Measurements from ENCODE around the gene EFNA2. TPM values are rescaled to one million over a fixed set of nuclear protein-coding genes. Genes with fewer than 3 reads are reported as not detected.
"Not testable (repeated sequence)": the region's sequence is repeated elsewhere in the genome, so short reads cannot be mapped to it uniquely, and the experiment has no call there.

EFNA2 gene
- total and polyA plus RNA-seq, 2 experiments from 2014 or later: 0.34 to 13.0 TPM

DNA sequence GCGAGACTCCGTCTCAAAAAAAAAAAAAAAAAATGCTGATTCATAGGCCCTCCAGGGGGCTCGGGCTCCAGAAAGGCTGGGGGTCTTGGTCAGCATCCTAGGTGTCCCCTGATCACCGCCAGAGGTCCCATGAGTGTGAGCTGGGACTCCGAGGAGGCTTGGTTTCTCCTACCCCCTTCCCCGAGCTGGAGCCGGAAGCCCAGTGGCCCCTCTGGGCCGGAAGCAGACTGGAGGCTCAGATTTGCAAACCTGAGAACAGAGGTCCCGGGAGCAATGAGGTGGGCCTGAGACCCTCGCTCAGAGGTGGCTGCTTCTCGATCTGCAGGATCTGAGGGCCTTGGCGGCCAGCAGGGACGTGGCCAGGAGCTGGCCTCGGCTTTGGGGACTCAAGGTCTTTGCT is 41.5 kb downstream of the EFNA2 start:
- TF ChIP-seq CTCF (IDR thresholded peaks at IDR 0.05; ENCODE audit: low read depth, low read length): no peak
- Histone ChIP-seq H3K27me3 (no peaks in the 10 kb centered on the region), H3K4me1 (ENCODE audit: low read depth) (peaks cover 4% of the 10 kb centered on the region), H3K36me3 (no peaks in the 10 kb centered on the region), H3K27ac (peak overlapping the region; percentile 43), H3K9me3 (ENCODE audit: low read depth) (no peaks in the 10 kb centered on the region), H3K4me3 (no peak overlapping the region)
- DNase-seq (ENCODE audit: low read depth in 1 of 2, low spot score in 1 of 2): no peak

DNA sequence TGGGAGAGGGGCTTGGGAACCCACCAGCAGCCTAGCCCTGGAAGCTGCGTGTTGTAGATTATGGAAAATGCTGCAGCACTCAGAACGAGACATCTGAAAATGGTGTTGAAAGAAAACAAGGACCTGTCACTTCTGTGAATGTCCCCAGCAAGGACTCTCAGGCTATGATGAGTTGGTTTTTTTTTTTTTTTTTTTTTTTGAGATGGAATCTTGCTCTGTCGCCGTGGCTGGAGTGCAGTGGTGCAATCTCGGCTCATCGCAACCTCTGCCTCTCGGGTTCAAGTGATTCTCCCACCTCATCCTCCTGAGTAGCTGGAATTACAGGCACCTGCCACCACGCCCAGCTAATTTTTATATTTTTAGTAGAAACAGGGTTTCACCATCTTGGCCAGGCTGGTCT is 46.5 kb downstream of the EFNA2 start:
- not testable (repeated sequence) for DNase-seq (ENCODE audit: low read depth in 1 of 2, low spot score in 1 of 2); H3K4me3 ChIP-seq; H3K4me1 ChIP-seq (ENCODE audit: low read depth); H3K36me3 ChIP-seq; H3K27me3 ChIP-seq; H3K27ac ChIP-seq; H3K9me3 ChIP-seq (ENCODE audit: low read depth)

DNA sequence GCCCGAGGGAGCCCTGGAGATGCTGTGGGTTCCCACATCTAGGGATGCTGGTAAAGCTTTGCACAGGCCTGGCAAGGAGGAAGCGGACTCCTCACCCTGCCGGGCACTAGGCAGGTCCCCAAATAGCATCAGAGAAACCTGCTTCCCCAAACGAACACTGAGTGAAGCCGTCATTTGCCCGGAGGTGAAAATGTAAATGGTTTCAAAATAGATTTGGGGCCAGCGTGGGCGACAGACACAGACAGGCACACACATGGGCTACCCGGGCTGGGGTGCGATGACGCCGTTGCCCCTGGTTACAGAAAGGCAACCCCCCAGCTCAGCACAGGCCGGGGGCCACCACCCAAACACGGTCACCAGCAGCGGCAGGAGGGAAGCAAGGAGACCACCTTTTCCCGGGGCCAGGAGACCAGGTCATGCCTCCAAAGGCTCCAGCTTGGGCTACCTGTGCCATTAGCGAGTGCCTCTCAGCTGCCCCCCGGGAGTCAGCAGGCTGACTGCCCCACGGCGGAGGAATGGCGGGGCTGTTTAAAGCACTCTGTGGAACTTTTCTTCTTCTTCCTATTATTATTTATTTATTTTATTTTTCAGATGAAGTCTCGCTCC is 50.5 kb downstream of the EFNA2 start:
- H3K27ac ChIP-seq: no peak overlapping the region
- H3K4me1 ChIP-seq (ENCODE audit: low read depth): peaks cover 4% of the 10 kb centered on the region
- H3K9me3 ChIP-seq (ENCODE audit: low read depth): no peaks in the 10 kb centered on the region
- no peaks in the 10 kb centered on the region for H3K27me3 ChIP-seq
- no peak for TF ChIP-seq CTCF (IDR thresholded peaks at IDR 0.05; ENCODE audit: low read depth, low read length)
- no peak overlapping the region for H3K4me3 ChIP-seq
- no peaks in the 10 kb centered on the region for H3K36me3 ChIP-seq
- no peak for DNase-seq (ENCODE audit: low read depth in 1 of 2, low spot score in 1 of 2)

DNA sequence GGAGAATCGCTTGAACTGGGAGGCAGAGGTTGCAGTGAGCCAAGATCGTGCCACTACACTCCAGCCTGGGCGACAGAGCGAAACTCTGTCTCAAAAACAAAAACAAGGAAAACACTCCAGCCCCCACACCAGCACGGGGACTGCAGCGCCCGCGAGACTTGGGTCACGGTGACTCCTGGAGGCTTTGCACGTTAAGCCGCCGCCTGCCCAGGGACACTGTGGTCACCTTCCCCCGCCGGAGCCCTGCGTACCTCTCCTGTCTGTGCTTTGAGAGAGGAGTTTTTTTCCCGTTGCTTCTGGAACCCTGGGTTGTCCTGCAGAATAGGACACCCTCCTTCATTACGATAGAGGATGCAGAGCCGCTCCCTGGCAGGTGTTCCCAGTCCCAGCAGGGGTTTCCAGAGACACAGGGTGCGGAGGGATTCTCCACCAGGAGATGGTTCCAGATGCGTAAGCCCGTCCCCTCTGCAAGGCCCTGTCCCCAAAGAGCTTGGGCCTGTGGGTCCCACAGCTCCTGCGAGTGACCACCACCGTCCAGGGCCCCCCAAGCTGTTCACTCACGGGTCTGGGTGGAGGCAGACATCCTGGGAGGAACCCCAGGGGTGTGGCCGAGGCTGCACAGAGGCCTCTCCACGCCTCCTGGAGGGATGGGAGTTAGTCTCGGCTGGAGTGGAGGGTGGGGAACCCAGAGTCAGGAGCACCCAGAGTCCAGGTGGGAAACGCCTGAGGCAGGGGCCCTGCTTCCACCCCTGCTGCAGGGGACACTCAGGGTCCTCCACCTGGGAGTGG is 55.2 kb downstream of the EFNA2 start:
- no peak for TF ChIP-seq CTCF (IDR thresholded peaks at IDR 0.05; ENCODE audit: low read depth, low read length)
- Histone ChIP-seq H3K36me3 (no peaks in the 10 kb centered on the region), H3K4me1 (ENCODE audit: low read depth) (no peaks in the 10 kb centered on the region)

DNA sequence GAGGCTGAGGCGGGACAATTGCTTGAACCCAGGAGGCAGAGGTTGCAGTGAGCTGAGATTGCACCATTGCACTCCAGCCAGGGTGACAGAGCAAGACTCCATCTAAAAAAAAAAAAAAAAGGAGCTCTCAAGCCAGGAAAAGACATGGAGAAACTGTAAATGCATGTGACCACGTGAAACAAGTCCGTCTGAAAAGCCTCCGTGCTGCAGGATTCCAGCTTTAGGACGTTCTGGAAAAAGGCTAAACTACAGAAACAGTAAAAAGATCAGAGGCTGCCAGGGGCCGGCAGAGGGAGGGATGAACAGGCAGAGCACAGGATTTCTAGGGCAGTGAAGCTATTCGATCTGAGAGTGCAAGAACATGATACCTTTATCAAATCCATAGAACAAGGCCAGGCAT is 57.4 kb downstream of the EFNA2 start:
- no peak overlapping the region for H3K27ac ChIP-seq
- H3K27me3 ChIP-seq: no peaks in the 10 kb centered on the region
- H3K4me1 ChIP-seq (ENCODE audit: low read depth): no peaks in the 10 kb centered on the region
- peak in 1 of 2 donors; percentile 50 for DNase-seq (ENCODE audit: low read depth in 1 of 2, low spot score in 1 of 2)
- H3K9me3 ChIP-seq (ENCODE audit: low read depth): no peaks in the 10 kb centered on the region
- no peak overlapping the region for H3K4me3 ChIP-seq
- TF ChIP-seq CTCF (IDR thresholded peaks at IDR 0.05; ENCODE audit: low read depth, low read length): no peak
- no peaks in the 10 kb centered on the region for H3K36me3 ChIP-seq

More for the DNA sequence above, 55.2 kb downstream of the EFNA2 start:
- Histone ChIP-seq H3K27me3 (no peaks in the 10 kb centered on the region), H3K9me3 (ENCODE audit: low read depth) (no peaks in the 10 kb centered on the region), H3K4me3 (no peak overlapping the region), H3K27ac (no peak overlapping the region)
- DNase-seq (ENCODE audit: low read depth in 1 of 2, low spot score in 1 of 2): no peak

- no peaks in the 10 kb centered on the region for H3K27me3 ChIP-seq
- DNase-seq (ENCODE audit: low read depth in 1 of 2, low spot score in 1 of 2): no peak
- H3K9me3 ChIP-seq (ENCODE audit: low read depth): no peaks in the 10 kb centered on the region
- no peak overlapping the region for H3K4me3 ChIP-seq
- H3K27ac ChIP-seq: no peak overlapping the region
- H3K4me1 ChIP-seq (ENCODE audit: low read depth): peaks cover 17% of the 10 kb centered on the region
- H3K36me3 ChIP-seq: no peaks in the 10 kb centered on the region
- no peak for TF ChIP-seq CTCF (IDR thresholded peaks at IDR 0.05; ENCODE audit: low read depth, low read length)
Measured at GRCh38 chr19:1349211-1349610, 63.5 kb downstream of the EFNA2 start.
